Caco-2 (cell line): ENCODE results near the gene TPCN1. TPM values are rescaled to one million over a fixed set of nuclear protein-coding genes. Genes with fewer than 3 reads are reported as not detected.

ENCODE experiments used
- BruUV-seq: library from RNA; stranded (reverse); fragments of 400-500 nt; replicated peaks from 2 replicates; lab custom pipeline; 2021; lab: Mats Ljungman, UMichigan
- CTCF ChIA-PET: fragments of 300-600 bp; sonication (Branson Sonifier 250); formaldehyde crosslinking; loops from one replicate; lab custom pipeline; 2022; ENCODE audit warnings: antibody characterized with exemption; lab: Charles Lee
- POLR2A ChIA-PET: fragments of 300-600 bp; sonication (Branson Sonifier 250); formaldehyde crosslinking; loops from one replicate; lab custom pipeline; 2022; ENCODE audit warnings: antibody characterized with exemption; lab: Charles Lee
- DNase-seq, 2 experiments: peaks; one replicate each; pipeline versions ENCODE4 v3.0.0 to v3.0.0-alpha.2; 2020 to 2022
- H3K27me3 ChIP-seq: replicated peaks from 2 replicates; pipeline ENCODE4 v1.6.0; 2011; ENCODE audit warnings: low read length; ENCODE audit not compliant: control insufficient read depth, insufficient read depth
- H3K36me3 ChIP-seq: 2 replicates; pipeline ENCODE4 v1.5.1; 2011; ENCODE audit warnings: low read length; ENCODE audit not compliant: control insufficient read depth, insufficient read depth
- H3K4me1 ChIP-seq: fragments of 250-450 bp; sonication (Bioruptor Pico); 2 replicates; pipeline ENCODE4 v1.5.1; 2020; ENCODE audit warnings: mild to moderate bottlenecking
- H3K4me3 ChIP-seq: 2 replicates; pipeline ENCODE4 v1.5.1; 2011; ENCODE audit warnings: low read depth, mild to moderate bottlenecking, control low read depth, low read length
- H3K9me3 ChIP-seq: fragments of 250-450 bp; sonication (Bioruptor Pico); 2 replicates; pipeline ENCODE4 v1.5.1; 2020; ENCODE audit warnings: mild to moderate bottlenecking, moderate library complexity
- H3K27ac Mint-ChIP-seq: one replicate; pipeline ENCODE4 v1.8.0; 2022; ENCODE audit warnings: mixed read lengths; ENCODE audit not compliant: unreplicated experiment
- H3K27me3 Mint-ChIP-seq: one replicate; pipeline ENCODE4 v1.8.0; 2022; ENCODE audit warnings: mixed read lengths; ENCODE audit not compliant: insufficient read depth, unreplicated experiment
- H3K36me3 Mint-ChIP-seq: one replicate; pipeline ENCODE4 v1.8.0; 2022; ENCODE audit warnings: mild to moderate bottlenecking, mixed read lengths; ENCODE audit not compliant: insufficient read depth, unreplicated experiment
- H3K4me1 Mint-ChIP-seq: one replicate; pipeline ENCODE4 v1.8.0; 2022; ENCODE audit warnings: low read depth, mixed read lengths; ENCODE audit not compliant: unreplicated experiment
- H3K4me3 Mint-ChIP-seq: one replicate; pipeline ENCODE4 v1.8.0; 2022; ENCODE audit warnings: mild to moderate bottlenecking, moderate library complexity, mixed read lengths; ENCODE audit not compliant: unreplicated experiment
- H3K9me3 Mint-ChIP-seq: one replicate; pipeline ENCODE4 v1.8.0; 2022; ENCODE audit warnings: mixed read lengths; ENCODE audit not compliant: unreplicated experiment
- CTCF ChIP-seq, 2 experiments: fragments of 200-600 bp in 1 of 2; IDR thresholded peaks; 1 replicate in 1 of 2; 2 replicates in 1 of 2; pipeline versions ENCODE4 v1.5.1 to v1.8.0; 2011 to 2022; ENCODE audit warnings: antibody characterized with exemption in 1 of 2, control low read depth in 1 of 2, inconsistent platforms in 1 of 2, low read depth in 1 of 2, low read length in 1 of 2, mild to moderate bottlenecking in 1 of 2, moderate library complexity in 1 of 2; ENCODE audit not compliant: insufficient read depth in 1 of 2, severe bottlenecking in 1 of 2, unreplicated experiment in 1 of 2
- intact Hi-C: fragments of 100-400 bp; cut with micrococcal nuclease; formaldehyde crosslinking; loops from one replicate; pipeline ENCODE4 v1.10.0; 2022; ENCODE audit not compliant: unreplicated experiment
- total RNA-seq: library from RNA; stranded (reverse); gene quantifications from 2 replicates; pipeline ENCODE4 v1.2.3, GENCODE V29; 2022

Gene TPCN1
- total RNA-seq, 1 experiment from 2014 or later, result 54.4 TPM

- CTCF ChIA-PET, result no interaction called here
- BruUV-seq, result no TSS peak
- Mint-ChIP-seq H3K4me1 (no peaks in the 10 kb centered on the region), H3K9me3 (no peaks in the 10 kb centered on the region), H3K27ac (no peak overlapping the region), H3K27me3 (no peaks in the 10 kb centered on the region), H3K36me3 (no peaks in the 10 kb centered on the region), H3K4me3 (no peak overlapping the region)
- intact Hi-C loops, result no loop called here
- POLR2A ChIA-PET, result no interaction called here
- TF ChIP-seq CTCF (IDR thresholded peaks at IDR 0.05; ENCODE audit: insufficient read depth in 1 of 2, low read depth in 1 of 2, low read length in 1 of 2, severe bottlenecking in 1 of 2, unreplicated experiment in 1 of 2), result no peak
- no peaks in the 10 kb centered on the region for H3K27me3 ChIP-seq
- H3K4me1 ChIP-seq, result no peaks in the 10 kb centered on the region
- DNase-seq, result no peak
- no peaks in the 10 kb centered on the region for H3K9me3 ChIP-seq
- no peaks in the 10 kb centered on the region for H3K36me3 ChIP-seq
- H3K4me3 ChIP-seq, result no peak overlapping the region
These were observed 19.8 kb upstream of the TPCN1 start for GRCh38 chr12:113201187-113202177.

- Histone ChIP-seq H3K36me3 (no peaks in the 10 kb centered on the region), H3K4me3 (no peak overlapping the region), H3K9me3 (no peaks in the 10 kb centered on the region), H3K27me3 (no peaks in the 10 kb centered on the region), H3K4me1 (no peaks in the 10 kb centered on the region)
- POLR2A ChIA-PET, result no interaction called here
- no peak for TF ChIP-seq CTCF (IDR thresholded peaks at IDR 0.05; ENCODE audit: insufficient read depth in 1 of 2, low read depth in 1 of 2, low read length in 1 of 2, severe bottlenecking in 1 of 2, unreplicated experiment in 1 of 2)
- Mint-ChIP-seq H3K27me3 (no peaks in the 10 kb centered on the region), H3K4me1 (no peaks in the 10 kb centered on the region), H3K4me3 (no peak overlapping the region), H3K27ac (no peak overlapping the region), H3K36me3 (no peaks in the 10 kb centered on the region), H3K9me3 (no peaks in the 10 kb centered on the region)
- intact Hi-C loops, result no loop called here
- DNase-seq, result no peak
- CTCF ChIA-PET, result no interaction called here
- BruUV-seq, result no TSS peak
These were observed 18.8 kb upstream of the TPCN1 start for GRCh38 chr12:113202300-113203075.
